GM19468 (cell line): ENCODE measurements around the gene CMTM8.
A peak's percentile ranks its signal among the peaks of the same experiment; 100 is the strongest.

Experiments used
- ATAC-seq: cut with Tn5 transposase; IDR thresholded peaks from one replicate; pipeline ENCODE4 v1.9.1; 2021; ENCODE audit warnings: mild to moderate bottlenecking, moderate library complexity, moderate number of reproducible peaks; ENCODE audit not compliant: unreplicated experiment; ENCODE audit errors: extremely low read depth

CMTM8 gene

DNA sequence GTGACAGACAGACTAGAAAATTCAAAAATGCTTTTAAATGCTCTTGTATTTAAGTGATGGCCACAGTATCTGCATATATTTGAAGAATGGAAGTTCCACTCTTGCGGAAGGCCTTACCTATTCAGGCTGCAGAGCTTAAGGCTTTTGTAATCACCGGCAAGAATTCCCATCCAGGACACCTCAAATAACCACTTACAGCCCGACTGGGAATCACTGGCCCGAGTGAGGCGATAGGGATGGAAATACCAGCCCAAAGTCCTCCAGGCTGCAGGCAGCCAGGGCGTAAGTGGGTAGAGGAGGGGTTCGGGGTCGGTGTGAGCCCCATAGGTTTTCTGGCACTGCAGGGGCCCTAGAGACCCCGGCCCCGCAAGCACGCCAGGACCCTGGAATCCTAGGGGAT, 162.6 kb downstream of the CMTM8 start:
- no peak for ATAC-seq

DNA sequence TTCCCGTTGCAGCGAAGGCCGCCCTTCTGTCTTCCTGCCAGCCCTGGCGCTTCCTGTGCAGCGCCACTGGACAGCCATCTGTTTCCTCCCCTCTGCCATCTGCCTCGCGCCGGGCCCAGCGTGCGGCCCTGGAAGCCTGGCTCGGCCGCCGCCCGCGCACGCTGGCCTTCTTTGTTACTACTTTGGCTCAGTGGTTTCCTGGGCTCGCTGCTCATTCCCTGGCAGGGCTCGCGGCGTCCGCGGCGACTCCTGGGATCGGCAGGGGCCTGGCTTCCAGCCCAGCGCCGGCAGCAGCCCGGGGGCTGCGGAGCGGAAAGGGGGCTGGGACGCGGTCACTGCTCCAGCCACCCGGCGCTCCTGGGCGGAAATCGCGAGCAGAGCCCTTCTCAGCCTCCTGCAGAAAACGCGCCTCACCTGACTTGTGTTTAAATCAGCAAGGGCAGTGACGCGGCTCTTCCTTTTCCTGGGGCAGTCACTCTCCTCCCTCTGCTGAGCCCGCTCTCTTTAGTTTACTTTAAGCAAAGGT, 163.1 kb downstream of the CMTM8 start:
- ATAC-seq, result peak; percentile 21

DNA sequence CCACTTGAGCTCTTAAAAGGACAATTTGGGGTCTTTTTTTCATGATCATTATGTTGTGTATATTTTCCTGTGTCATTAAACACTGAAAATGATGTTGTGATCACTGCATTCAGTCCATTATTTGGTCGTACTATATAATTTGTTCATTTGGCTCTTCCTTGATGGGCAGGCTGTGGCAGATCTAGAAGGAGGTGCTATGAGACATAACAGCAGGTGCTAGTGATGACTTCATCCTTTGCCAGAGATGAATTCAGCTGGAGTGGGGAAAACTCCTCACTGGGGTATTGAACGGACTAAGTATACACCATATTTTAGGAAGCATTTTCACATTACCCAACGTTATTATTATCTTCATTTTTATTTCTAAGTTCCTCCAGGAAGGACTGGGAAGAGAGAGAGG, 165.2 kb downstream of the CMTM8 start:
- ATAC-seq, result no peak

DNA sequence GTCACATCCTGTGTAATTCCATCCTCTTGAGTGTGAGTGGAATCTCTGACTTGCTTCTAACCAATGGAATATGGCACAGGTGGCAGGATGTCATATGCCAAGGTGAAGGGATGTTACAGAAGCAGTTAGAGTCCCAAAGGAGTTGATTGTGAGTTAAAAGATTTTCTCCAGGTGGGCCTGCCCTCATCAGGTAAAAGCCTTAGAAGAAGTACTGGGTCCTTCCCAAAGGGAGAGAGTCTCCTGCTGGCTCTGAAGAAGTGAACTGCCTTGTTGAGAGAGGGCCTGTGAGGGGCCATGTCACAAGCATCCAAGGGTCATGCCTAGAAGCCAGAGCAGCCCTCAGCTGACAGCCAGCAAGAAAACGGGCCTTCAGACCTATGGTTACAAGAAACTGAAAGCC, 166.2 kb downstream of the CMTM8 start:
- ATAC-seq, result no peak

DNA sequence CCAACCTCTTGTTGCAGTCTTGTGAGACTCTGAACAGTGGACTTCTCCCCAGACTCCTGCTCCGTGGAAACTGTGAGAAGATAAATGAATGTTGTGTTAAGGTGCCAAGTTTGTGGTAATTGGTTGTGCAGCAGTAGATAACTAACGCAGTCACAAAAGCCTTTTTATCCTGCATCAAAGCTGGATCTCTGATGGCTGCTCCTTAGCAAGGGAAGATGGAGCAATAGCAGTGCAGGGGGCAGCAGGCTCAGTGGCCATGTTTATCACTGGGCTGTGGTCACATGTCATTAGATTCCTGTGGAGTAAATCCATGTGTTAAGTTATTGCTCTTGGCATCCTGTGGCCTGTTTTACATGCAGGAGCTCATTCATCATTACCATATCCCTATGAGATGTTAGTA, 166.7 kb downstream of the CMTM8 start:
- no peak for ATAC-seq

DNA sequence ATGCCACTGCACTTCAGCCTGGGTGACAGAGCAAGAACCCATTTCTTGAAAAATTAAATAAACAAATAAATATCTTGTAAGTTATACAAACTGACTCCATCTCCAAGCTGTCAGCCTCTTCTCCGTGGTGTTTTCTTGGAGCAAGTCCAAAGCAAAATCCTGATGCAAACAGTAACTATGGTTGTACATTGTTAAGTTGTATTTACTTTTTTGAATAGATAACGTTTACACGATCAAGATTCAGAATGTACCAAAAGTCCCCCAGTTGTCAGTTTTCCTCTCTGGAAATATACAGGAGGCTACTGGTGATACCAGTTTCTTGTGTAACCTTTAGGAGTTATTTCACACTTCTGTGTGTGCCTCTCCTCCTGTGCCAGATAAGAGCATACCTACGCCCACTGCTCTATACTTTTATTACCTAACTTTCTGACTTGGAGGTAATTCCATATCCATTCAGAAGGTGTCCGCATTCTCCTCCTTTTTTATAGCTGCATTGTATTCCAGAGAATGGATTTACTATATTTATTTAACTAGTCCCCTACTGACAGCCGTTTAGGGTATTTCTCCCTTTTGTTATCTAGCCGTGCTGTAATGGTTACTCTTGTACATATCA, 167.3 kb downstream of the CMTM8 start:
- no peak for ATAC-seq

DNA sequence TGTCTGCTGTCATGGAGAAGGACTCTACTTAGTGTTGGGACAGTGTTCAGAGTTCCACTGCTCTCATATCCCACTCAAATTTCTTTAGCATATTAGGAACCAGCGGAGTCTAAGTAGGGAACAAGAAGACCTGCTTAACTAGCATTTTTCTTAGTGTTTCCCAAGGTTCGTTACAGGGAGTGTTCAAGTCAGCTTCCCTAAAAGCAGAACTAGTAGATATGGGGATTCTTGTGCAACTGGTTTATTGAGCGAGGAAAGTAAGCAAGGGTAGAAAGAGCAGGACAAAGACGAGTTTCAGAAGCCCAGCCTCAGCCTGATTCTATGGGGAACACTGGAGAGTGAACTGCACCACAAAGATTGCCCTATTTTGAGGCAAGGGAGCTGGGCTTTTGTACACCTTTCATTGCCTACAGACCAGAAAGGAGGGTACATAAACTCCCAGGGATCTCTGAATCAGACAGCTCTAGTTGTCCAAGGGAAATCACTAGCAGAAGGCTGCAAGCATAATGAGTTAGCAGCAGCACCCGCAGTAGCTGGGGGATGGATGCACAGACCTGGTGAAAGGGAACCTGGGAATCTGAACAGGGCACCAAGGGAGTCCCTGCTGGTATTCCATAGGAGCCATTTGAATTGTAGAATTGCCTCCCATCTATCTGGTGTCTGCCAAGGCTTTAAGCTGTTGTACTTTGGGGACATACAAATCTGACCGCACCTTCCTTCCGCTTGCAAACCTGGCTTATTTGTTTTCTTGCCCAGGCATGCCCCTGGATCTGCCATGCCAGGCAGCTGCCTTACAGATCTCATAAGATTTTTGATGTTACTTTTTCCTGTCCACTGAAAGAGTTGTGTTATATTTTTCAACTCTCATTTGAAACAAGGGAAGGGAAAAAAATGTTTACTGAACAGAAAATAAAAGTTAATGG, 168.3 kb downstream of the CMTM8 start:
- no peak for ATAC-seq

DNA sequence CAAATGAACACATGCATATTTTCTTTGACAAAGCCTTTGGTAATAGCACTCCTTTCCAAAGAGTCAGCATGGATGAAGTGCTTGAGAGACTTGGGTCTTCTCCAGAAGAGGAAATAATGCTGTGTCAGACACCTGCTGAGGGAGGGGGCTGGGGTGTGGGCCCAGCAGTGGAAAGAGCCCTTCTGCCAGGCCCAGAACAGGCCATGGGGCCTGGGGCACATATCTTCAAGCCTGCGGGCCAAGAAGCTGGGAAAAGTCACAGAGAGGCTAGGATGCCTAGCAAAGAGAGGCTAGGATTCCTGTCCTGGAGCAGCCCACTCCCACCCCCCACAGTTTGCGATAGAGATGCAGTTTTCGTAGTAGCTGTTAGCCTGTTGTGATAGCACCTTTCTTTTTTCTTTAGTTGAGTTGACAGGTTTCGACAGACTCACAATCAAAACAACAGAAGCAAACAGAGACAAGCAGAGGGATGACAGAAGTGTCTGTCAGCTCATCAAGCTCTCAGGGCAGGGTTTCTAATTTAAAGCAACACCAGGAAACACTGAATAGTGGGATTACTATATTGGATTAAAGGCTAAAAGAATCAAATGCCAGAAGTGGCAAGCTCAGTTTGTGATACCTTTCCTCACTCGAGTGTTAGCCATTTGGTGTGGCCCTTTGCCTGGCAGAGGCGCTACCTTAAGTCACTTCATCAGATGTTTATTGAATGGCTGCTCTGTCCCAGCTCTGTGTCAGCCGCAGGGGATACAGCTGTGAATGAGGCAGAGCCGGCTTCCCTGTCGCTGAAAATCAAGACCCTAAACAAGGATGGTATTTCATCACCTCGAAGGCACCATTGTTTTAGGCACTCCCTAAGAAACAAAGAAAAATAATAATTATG, 172.1 kb downstream of the CMTM8 start:
- ATAC-seq, result no peak

DNA sequence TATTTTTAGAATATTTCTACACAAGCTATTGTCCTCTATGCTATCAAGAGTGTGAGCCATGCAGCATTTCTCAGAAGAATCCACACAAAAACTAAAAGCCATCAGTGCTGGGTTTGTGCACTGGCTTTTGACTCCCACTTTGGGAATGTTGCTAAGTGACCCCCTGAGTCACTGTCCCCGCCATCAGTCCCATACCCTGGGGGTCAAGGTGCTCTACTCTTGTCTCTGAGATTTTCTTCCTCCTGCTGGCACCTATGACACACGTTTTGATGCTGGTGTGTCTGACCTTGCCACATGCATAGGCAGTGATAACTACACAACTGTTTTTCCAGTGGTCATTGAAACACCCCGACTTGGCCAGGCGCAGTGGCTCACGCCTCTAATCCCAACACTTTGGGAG, 173.0 kb downstream of the CMTM8 start:
- ATAC-seq, result no peak

DNA sequence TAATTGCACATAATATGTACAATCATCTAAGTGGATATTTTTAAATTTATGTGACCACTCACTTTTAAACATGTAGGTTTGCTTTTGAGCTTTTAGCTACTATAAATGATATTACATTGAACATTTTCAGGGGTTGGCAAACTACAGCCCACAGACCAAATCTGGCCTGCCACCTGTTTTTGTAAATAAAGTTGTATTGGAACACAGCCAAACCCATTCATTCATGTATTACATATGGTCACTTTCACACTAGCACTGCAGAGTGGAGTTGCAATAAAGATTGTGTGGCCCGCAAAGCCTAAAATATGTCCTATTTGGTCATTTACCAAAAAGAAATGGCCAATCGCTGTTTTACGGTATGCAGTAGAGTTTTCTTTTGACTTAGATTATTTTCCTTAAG, 174.4 kb downstream of the CMTM8 start:
- ATAC-seq, result no peak

DNA sequence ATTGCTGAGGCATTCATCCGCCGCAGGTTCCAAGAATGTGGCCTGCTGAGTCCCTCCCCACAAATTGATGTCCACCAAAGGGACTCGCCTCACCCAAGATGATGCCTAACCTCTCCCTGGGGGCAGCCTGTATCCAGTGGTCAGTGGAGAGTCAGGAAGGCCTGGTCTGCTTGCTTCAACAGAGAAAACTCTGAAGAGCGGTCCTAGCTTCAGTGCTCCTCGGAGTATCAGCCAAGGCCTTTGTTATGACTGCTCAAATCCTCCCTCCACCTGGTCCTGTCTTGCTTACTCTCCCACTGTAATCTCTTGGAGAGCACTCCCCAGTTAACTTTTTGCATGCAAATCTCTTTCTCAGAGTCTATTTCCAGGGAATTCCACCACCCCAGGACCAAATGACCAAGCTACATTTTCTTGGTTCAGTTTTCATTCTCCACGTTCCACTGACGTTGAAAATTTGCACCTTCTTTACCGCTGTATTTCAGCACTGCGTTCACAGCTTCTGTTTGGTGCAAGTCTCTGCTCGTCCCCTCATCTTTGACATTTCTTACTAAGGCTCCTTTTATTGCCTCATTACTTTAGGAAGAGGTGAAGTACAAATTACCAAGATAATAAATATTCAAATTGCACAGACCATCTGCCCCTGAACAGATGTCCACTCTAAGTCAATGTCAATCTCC, 175.5 kb downstream of the CMTM8 start:
- ATAC-seq, result no peak

DNA sequence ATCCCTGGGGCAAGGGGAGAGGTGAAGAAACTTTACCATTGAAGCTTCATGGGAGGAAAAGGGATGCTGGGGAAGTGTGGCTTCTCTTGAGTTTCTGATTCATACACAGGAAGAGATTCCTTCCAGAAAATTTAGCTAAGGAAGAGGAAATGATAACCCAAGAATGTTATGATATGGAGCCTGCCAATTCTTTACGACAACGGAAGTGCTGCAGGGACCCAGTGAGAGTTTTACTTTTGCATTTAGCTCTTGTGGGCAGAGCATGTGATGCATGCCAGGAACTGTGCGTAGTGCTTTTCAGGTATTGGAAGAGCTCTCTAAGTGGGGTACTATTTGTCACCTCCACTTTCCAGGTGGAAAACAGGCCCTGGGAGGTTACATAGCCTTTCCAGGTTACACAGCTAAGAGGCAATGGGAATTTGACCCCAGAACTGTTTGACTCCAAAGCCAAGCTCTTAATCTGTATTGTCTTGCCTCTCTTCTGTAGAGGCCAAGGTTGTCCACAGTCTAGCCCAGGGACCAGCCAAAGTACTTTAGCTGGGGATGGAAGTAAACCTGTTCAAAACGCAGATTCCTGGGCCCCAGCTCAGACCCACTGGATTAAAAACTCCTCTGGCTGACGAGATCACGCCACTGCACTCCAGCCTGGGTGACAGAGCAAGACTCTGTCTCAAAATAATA, 176.2 kb downstream of the CMTM8 start:
- ATAC-seq, result no peak

DNA sequence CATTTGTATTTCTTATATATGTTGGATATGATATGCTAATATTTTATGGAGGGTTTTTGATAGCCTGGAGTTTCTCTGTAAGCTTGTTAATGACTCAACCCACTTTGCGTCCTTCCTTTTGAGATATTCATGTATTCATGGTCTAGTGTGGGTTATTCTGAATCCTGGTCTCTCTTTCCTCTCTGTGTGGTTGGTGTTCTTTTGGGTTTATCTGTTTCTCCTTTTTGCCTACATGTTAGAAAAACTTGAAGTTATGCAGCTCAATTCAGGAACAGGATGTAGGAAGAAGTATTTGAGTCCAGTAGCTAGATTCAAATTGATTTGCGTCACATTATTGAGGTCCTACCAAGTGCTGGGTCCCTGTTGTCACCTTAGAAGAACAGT, 181.3 kb downstream of the CMTM8 start:
- ATAC-seq, result no peak
